ENCODE measurements around the gene SCD5.

DNA sequence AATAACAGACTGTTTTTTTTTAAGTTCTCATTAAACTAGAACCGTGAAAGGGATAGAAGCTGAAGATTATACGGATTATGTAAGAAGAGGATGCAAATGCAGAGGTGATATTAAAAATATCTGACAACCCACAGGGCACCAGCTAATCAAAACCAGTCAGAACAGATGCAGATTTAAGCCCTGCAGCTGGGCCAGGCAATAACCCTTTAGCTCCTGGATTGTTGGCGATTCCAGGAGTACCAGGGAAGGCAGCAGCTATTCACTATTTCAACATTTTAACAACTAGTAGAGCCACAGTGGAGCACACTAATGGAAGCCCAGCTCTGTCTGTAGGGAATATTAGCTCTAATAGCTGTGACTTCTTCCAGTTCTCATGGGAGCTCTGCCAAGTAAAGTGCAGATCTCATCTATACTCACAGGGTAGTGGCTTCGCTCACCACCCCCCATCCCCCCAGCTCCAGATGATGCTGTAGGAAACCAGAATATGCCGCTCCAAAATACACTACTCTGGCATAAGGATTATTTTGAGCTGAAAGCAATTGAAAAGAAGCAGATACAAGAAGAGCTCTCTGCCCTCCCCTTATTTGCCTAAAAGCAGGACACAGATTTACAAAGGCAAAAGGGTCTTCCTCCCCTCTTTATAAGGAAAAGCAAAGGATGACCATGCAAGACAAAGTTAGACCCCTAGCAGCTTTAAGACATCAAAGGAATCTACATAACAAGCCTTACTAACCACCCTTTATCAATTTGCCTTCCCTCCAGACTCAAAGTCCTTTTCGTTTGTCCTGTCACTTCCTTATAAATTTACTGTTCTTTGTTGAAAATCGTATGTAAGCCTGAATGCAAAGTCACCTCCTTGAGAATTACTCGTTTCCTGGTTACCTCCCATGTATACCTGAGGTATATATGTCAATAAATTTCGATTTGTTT lies 13.7 kb downstream of the SCD5 start:
- no peak for TF ChIP-seq POLR2A (IDR thresholded peaks at IDR 0.05)
- TF ChIP-seq, protein P1, sequence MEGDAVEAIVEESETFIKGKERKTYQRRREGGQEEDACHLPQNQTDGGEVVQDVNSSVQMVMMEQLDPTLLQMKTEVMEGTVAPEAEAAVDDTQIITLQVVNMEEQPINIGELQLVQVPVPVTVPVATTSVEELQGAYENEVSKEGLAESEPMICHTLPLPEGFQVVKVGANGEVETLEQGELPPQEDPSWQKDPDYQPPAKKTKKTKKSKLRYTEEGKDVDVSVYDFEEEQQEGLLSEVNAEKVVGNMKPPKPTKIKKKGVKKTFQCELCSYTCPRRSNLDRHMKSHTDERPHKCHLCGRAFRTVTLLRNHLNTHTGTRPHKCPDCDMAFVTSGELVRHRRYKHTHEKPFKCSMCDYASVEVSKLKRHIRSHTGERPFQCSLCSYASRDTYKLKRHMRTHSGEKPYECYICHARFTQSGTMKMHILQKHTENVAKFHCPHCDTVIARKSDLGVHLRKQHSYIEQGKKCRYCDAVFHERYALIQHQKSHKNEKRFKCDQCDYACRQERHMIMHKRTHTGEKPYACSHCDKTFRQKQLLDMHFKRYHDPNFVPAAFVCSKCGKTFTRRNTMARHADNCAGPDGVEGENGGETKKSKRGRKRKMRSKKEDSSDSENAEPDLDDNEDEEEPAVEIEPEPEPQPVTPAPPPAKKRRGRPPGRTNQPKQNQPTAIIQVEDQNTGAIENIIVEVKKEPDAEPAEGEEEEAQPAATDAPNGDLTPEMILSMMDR (IDR thresholded peaks at IDR 0.05), result no peak
